DMS53 (cell line): ENCODE results near the gene DHRS1.
A peak's percentile ranks its signal among the peaks of the same experiment; 100 is the strongest.

ENCODE experiments used
- DNase-seq: peaks from one replicate; lab custom pipeline; 2025; lab: John Stamatoyannopoulos, UW

The DHRS1 gene

GRCh38 chr14:24309538-24310264 is 10.1 kb upstream of the DHRS1 start, which contains the start of gene LTB4R2:
Gene LTB4R2, plus strand, starts transcription at chr14:24310140. Its CDS starts 525 bp downstream, at chr14:24310665.
- no peak for DNase-seq

DNA sequence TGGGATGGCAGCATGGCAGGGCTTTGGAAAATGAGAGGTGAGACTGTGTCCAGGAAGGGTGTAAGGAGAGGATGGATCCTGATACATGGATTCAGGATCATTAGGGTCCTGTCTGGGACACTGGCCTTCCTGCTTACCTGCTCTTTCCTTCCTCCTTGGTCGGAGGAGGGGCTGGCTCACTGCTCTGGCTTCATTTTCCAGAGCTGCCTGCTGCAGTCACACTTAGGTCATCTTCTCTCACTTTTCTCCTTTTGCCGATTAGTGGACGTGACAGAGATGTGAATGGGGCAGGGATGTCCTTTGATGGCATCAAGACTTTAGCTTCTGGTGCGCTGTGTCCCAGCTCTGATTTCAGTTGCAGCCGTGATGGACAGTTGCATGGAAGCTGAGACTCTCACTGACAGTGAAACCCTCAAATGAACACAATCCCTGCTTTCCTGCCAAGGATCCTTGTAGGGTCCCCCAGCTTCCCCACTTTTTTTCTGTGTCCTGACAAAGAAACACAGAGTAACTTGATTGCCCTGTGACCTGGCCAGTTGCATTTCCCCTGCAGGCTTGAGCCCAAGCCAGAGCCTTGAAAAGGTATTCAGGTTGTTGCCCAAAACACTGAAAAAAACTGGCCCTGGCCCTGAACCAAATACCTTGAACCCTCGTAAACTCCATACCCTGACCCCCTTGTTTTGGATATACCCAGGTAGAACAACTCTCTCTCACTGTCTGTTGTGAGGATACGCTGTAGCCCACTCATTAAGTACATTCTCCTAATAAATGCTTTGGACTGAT is 9.0 kb upstream of the DHRS1 start:
- DNase-seq, result no peak

- DNase-seq, result peak; percentile 73
Measured at GRCh38 chr14:24307575-24308341, 8.2 kb upstream of the DHRS1 start, which contains the start of gene CIDEB. Gene CIDEB, minus strand, starts transcription at chr14:24307977. Its CDS starts 119 bp downstream, at chr14:24307858.

- DNase-seq, result no peak
Measured at GRCh38 chr14:24307156-24307574, 7.6 kb upstream of the DHRS1 start.

DNA sequence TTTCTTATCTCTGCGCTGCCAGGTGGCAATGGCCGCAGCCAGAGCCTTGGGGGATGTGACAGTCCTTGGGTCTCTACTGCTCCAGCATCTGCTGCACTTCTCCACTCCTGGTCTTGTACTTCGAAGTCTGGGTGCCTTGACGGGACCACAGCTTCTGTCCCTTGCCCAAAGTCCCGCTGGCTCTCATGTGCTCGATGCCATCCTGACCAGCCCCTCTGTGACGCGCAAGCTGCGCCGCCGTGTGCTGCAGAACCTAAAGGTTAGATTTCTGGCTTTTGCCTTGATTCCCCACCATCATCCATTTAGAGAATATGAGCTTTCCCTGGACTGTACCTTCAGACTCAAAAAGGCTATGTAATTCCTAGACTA is 4.4 kb upstream of the DHRS1 start:
- DNase-seq, result no peak

DNA sequence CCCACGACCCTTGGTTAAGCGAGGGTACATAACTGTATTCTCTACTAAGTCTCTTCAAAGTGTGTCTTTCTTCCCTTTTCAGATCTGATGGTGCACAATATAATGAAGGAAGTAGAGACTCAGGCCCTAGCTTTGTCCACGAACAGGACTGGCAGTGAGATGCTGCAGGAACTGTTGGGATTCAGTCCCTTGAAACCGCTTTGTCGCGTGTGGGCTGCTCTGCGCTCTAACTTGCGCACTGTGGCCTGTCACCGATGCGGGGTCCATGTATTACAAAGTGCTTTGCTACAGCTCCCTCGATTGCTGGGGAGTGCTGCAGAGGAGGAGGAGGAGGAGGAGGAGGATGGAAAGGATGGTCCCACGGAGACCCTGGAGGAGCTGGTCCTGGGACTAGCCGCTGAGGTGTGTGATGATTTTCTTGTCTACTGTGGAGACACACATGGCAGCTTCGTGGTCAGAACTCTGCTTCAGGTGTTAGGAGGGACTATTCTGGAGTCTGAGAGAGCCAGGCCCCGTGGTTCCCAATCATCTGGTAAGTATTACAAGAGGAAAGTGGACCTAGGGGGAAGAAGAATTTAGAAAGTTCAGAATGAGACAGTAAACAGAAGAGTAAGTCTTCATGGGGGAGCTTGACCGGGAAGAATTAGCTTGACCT is 873 bp upstream of the DHRS1 start:
- DNase-seq, result peak; percentile 17

DNA sequence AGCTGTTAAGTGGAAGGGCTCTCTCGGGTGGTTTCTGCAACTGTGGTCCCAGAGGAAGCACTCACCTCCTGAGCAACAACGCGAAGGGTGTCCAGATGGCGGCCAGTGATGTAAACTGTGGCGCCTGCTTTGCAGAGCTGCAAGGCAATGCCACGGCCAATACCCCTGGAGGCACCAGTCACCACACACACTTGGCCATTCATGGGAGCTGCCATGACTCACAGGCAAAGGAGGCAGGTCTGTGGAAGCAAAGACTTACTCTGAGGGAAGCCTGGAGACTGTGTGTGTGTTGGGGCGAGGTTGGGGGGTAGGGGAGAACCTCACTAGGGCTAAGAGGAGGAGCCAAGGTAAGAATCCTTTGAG is 707 bp downstream of the DHRS1 start:
- peak; percentile 57 for DNase-seq

DNA sequence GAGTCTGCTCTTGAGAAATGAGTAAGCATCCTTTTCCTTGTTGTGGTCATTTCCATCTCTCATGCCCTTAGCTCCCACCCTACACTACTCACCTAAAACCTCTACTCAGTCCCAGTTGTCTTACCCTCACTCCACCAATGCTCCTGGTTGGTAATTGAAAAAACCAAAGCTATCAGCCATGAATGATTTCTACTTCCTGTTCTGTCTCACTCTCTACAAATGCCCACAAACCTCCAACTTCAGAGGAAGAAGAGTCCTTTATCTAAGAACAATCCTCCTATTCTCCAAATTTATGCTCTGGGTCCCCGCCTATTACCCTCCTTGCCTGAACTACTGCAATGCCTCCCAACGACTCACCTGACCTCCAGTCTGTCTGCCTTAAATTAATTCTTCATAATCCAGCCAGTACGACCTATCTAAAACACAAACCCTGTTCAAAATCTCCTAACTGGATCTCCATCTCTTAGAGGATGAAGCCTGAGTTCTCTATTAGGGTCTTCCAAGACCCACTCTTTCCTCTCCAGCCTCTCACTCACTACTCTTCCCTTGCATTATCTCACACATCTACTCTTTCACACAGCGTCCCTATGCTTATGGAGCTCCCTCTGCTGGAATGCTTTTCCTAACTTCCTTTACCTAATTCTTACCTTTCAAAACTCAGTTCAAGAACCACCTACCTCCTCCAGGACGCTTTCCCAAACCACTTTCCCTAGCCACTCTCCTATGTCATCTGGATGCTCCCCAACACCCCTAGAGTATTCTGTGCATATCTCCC is 2.2 kb downstream of the DHRS1 start:
- peak; percentile 64 for DNase-seq

DNA sequence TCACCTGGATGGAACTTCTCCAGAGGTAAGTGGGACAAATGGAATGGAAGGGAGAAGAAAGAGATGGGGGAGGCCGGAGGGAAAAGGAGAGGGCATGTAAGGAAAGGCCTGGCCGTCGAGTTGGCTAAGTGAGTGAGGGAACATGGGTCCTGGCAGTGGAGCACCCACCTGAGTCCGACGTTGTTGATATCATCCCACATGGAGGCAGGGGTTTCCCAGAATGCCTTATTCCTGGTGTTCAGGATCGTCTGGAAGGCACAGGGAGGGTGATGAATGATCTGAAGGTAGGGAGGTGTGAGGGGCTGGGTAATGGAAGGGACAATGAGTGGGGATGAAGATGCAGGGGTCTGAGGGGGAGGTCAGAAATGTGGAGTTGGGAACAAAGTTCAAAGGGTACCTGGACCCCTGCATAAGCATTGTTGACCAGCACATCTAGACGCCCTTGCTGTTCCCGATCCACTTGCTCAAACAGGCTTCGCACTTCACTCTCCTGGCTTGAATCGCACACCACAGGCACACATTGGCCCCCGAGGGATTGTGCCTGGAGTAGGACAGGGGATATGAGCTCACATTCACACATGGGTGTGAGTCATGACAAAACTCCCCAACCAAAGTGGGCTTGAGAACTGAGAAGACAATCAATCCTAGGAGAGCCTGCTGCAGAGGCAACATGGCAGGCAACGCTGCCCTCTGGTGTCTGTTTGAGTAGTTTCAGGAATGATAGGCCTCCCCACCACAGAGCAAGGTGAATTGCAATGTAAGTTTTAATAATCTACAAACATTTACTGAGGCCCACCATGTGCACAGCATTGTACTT is 3.0 kb downstream of the DHRS1 start:
- DNase-seq, result peak; percentile 80

GRCh38 chr14:24293525-24293924 is 6.1 kb downstream of the DHRS1 start:
- no peak for DNase-seq

- DNase-seq, result no peak
Measured at GRCh38 chr14:24292118-24292807, 7.3 kb downstream of the DHRS1 start.

DNA sequence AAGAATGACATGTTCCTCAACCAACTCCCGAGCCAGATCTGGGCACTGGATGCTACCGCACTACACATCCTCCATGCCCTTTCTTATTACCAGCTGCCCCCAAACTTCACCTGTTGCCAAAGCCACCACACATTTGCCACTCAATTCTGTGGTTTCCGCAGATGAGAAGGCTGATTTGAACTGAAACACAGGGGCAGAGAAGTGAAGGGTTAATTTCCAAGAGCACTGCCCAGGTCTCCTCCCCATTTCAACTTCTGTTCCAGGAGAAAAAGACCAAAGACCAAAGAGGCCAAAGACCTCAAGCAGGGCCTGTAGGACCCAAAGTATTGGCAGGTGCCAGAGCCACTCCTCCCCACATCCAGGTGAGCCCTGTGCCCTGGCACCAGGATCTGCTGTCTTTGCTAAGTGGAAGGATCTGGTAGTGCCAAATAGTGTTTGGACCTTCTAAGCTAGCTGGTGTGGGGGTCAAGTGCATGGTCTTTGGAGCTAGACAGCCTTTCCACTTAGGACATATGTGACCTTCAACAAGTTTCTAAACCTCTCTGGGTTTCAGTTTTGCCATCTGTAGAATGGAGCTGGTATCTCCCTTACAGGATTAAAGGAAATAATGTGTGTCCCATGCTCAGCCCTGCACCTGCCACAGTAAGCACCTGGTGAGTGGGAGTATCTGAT is 8.0 kb downstream of the DHRS1 start:
- DNase-seq, result no peak

- DNase-seq, result no peak
Measured at GRCh38 chr14:24290746-24291145, 8.8 kb downstream of the DHRS1 start.

DNA sequence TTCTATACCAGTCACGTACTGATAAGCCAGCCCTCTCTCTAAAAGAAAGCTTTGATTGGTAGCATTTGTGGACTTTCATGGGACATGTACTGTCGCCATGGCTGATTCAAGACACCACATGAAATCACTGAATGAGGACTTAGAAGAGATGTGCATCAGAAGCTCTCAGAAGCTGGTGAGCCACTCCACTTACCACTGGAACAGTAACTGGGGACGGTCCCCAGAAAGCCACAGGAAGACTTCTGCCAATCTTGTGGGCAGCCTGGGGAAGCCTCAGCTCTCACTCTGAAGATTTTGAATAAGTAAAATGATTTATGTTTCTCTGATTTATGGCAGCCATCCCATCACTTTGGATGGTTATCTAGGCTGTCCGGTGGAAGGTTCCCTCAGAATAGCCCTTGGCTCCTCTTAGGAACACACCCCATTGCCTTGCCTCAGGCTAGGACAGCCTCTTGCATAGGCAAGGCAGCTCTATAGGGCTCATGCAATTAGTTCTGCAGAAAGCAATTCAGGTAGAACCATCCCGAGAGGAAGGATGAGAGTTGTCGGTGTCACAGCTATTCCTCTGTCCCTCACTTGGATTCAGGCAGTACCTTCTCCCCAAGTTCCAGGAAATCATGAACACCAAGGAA is 9.8 kb downstream of the DHRS1 start:
- no peak for DNase-seq

DNA sequence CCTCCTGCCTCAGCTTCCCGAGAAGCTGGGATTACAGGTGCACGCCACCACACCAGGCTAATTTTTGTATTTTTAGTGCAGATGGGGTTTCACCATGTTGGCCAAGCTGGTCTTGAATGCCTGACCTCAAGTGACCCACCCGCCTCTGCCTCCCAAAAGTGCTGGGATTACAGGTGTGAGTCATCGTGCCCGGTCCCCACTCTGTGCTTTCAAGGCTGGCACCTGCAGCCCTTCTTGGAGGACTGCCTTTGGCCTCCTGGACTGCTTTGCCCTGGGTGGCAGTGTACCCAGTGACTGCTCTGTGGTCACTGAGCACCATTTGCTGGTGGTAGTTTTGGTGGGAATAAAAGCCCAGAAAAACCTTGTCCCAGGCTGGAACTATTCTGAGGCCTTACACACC is 12.6 kb downstream of the DHRS1 start:
- no peak for DNase-seq

DNA sequence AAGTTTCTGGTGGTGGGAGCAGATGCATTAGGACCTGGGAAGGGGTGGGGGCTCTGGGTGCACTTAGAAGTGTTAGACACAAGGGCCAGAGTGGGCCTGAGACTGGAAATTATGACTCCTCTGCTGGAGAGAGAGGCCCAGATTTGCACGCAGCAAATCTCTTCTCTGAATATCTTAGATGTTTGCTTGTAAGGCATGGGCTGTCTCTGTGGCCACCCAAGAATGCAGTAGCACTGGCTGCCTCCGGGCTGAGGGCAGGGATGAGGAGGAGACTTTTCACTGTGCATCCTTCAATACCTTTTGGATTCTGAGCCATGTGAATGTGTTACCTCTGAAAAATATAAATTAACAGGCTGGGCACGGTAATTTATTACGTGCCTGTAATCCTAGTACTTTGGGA is 14.2 kb downstream of the DHRS1 start:
- DNase-seq, result no peak

GRCh38 chr14:24284501-24285035 is 15.0 kb downstream of the DHRS1 start:
- no peak for DNase-seq

GRCh38 chr14:24283796-24284460 is 15.7 kb downstream of the DHRS1 start:
- DNase-seq, result no peak
